ENCODE data around the gene MUC15.
"Not testable (repeated sequence)": the region's sequence is repeated elsewhere in the genome, so short reads cannot be mapped to it uniquely, and the experiment has no call there.

Gene MUC15, protein sequence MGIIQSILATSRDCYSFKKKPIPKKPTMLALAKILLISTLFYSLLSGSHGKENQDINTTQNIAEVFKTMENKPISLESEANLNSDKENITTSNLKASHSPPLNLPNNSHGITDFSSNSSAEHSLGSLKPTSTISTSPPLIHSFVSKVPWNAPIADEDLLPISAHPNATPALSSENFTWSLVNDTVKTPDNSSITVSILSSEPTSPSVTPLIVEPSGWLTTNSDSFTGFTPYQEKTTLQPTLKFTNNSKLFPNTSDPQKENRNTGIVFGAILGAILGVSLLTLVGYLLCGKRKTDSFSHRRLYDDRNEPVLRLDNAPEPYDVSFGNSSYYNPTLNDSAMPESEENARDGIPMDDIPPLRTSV

DNA sequence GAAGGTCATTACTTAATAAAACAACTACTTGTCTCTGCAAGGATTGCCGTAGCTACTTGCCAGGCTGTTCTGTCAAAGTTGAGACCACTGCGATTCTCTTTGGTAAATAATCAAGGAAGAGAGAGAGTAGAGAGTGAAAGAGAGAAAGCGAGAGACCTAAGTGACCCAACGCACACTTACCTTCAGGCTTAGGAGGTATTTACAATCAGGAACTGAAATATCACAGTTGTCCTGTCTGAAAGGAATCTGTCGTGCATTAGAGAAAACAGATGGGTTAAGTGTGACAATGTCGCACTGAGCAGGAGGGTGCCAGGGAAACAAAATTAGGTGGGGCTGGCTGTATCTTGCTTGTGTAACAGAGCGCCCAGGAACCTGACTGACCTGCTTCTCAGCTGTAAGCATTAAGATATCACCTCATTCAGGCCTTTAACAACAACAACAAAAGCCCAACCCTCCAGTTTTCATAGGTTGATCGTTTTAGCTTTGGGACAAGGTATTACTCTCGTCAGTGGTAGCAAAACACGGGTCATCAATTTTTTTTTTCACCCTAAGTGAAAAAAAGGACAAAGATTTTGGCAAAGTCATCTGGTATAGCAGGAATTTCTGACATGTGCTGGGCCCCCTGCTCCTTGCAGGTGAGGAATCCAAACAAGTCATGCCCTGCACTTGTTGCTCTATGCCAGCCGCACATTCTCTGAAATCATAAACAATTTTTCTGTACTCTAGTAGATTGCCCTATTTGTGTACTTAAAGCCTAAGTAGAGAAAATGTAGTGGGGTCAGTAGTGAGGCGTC lies at the start of gene MUC15:
Gene MUC15 (minus strand): TSS at position 403 of the 794 bp plus-strand sequence. CDS start 5,169 bp downstream, outside the sequence.
- FAIRE-seq (no peak), DNase-seq (ENCODE audit: low spot score) (no peak)

DNA sequence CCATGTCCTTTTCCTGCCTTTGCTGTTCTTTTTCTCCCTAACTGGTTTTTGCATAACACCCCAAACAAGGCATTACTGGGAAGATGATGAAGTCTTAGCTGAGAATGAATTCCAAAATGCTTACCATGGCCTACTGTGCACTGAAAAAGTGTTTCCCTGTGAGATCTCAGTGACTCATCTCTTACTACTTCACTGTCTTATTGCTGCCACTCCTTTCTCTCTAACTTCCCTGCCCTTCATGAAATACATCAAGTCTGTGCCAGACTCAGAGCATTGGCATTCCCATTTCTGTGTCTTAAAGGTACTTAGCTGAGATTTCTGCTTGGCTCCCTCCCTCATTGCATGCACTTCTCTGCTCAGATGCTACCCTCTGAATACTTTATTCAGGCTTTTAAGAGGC lies 49.1 kb upstream of the MUC15 start:
- peak; percentile 92 for FAIRE-seq

DNA sequence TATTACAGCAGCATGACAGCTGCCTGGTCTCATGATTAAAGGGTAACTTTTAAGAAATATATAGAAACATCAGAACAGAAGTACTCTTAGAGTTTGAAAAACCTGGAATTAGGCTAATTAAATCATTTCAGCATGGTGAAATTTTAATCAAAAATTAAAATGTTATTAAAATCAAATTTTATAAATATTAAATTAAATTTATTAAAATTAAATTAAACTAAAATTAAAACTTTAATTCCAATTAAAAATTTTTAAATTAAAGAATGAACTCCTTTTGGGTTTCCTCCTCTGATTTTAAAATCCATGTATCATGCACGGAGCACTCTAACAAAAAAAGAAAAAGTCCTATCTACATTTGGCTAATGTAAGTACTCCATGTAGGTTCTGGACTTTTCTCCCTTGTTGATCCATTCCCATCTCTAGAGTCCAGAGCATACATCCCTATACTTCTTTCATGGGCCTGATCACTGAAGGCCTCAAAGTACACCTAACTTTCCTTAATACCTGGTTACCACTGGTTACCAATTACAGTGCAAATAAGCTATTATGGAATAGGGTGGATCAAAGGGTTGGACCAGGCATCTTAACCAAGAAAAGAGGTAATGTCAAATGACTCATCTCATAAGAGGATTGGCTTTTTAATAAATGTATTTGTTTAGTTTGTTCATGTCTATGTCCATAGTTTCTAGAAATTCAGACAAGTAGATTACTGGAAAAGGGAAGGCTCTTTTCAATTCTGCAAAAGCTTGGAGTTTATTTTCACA lies 48.4 kb upstream of the MUC15 start:
- no peak for DNase-seq (ENCODE audit: low spot score)
- no peak for FAIRE-seq

More for the DNA sequence above, 49.1 kb upstream of the MUC15 start:
- peak; percentile 78 for DNase-seq (ENCODE audit: low spot score)

DNA sequence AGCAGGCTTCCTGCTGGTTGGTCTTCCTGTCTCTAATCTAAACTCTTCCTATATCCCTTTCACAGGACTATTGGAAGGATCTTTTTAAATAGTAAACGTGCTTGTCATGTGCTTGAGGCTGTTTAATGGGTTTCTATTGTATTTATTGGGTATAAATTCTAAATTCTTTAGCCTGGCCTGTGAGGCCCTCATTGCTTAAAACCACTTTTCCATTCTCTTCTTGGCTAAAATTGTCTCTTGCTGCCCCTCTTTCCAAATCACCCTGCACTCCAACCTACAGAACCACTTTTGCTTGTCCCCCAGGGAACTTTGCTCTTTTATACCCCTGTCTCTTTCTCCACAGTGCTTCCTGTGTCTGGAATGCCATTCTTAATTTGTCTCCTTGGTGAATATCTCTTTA lies 46.4 kb upstream of the MUC15 start:
- FAIRE-seq = no peak
- DNase-seq (ENCODE audit: low spot score) = no peak

DNA sequence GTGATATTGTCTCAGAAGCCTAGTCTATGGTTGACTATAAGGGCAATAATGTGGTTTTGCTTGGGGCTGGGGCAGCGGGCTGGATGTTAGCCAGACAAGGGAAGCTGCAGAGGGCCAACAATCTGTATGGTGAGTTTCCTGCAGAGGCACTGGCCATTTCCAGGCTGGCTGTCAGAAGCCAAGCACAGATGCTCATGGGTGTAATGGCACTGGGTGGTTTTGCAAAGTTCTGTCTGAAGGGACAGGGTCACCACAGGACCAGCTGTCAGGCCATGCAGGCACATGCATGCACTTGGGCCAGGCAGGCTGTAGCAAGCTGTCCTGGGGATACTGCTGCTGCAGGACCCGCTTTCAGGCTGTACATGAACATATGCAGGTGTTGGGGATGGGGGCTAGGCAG lies 41.7 kb upstream of the MUC15 start:
- DNase-seq (ENCODE audit: low spot score) = no peak
- no peak for FAIRE-seq

DNA sequence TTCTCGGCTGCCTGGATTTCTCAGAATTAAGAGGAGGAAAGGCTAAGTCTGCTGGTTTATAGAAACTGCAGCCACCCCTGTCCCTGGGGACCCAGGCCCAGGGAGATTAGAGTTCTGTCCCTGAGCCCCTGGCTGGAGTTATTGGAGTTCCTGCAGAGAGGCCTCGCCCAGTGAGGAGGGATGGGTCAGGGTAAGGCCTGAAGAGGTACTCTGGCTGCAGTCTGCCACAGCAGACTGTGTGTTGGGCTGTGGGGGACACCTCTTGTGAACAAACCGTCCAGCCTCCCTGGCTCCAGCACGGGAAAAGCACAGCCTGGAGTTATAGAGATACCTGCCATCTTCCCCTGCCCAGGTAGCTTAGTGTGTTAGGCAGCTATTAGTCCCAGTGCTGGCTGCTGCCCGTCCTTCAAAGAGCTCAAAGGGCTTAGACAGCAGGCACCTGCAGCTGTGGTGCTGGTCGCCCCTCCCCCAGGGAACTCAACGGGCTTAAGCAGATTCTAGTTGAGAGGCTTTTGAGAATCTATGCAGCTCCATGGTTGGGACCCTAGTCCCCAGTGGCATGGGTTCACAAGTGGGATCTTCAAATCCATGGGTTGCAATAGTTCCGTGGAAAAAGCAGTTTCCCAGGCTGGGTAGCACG lies 36.6 kb upstream of the MUC15 start:
- FAIRE-seq = no peak

DNA sequence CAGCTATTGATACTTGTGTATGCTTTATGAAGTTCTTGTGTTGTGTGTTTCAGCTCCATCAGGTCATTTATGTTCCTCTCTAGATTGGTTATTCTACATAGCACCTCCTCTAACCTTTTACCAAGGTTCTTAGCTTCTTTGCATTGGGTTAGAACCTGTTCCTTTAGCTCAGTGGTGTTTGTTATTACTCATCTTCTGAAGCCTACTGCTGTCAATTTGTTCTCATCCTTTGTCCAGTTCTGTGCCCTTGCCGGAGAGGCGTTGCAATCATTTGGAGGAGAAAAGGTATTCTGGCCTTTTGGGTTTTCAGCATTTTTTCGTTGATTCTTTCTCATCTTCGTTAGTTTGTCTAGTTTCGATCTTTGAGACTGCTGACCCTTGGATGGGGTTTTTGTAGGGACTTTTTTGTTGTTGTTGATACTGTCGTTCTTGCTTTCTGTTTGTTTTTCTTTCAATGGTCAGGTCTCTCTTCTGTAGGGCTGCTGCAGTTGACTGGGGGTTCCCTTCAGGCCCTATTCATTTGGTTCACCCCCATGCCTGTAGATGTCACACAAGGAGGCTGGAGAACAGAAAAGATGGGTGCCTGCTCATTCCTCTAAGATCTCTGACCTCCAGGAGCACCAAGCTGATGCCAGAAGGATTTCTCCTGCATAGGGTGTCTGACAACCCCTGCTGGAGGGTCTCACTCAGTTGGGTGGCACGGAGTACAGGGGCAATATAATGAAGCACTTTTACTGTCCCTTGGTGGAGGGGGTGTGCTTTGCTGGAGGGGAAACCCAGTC lies 35.9 kb upstream of the MUC15 start:
- FAIRE-seq (no peak), DNase-seq (ENCODE audit: low spot score) (no peak)

More for the DNA sequence above, 36.6 kb upstream of the MUC15 start:
- DNase-seq (ENCODE audit: low spot score) = no peak

DNA sequence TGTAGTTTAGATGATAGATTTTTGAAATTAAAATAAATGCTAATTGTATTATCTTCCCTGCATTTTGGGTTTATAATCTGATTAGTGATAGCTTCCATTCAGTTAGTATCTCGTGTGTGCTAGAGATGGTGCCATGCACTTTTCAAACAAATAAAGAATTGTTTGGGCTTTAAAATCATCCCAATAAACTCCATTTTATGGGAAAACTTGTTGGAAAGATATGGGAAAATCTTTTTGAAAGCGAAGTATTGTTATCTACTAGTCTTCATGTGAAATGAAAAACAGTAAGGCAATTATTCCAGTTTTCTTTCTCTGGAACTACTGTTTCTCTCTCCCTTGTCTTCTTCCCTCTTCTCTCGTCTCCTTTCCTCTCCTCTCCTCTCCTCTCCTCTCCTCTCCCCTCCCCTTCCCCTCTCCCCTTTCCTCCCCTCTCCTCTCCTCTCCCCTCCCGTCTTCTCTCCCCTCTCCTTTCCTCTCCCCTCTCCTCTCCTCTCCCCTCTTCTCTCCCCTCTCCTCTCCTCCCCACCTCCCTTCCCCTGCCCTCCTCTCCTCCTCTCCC lies 27.9 kb upstream of the MUC15 start:
- DNase-seq (ENCODE audit: low spot score) (no peak), FAIRE-seq (no peak)

DNA sequence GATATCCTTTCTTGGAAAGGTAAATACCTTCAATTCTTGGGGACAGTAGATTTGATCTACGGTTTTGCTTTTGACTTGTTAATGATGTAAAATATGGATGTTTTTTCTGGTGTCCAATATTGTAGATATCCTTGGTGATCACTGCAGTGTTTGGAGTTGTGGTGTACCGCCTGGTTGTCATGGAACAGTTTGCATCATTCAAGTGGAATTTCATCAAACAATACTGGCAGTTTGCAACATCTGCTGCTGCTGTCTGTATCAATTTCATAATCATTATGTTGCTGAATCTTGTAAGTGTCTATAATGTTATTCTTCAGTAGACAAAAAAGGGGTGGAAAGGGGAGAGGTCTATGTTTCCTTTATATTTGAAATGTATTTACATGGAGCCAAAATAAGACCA lies 27.4 kb upstream of the MUC15 start:
- peak; percentile 38 for DNase-seq (ENCODE audit: low spot score)
- FAIRE-seq = peak; percentile 52

DNA sequence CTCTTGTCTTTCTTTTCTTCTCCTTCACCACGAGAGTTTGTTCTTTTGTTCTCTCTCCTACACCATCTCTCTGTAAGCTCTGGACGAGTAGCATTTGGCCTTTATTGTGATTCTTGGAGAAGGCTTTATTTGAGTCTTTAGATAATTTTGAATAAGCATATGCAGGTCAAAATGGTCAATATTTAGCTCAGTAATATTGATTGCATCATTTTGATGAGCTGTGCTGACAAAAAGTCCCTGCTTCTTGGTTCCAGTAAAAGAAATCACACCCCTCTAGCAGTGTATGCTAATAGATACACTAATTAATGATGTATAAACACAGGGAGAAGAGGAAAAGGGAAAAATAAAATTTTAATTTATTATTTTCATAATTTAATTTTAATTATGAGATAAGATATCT lies 25.8 kb upstream of the MUC15 start:
- DNase-seq (ENCODE audit: low spot score) = no peak
- FAIRE-seq = no peak

DNA sequence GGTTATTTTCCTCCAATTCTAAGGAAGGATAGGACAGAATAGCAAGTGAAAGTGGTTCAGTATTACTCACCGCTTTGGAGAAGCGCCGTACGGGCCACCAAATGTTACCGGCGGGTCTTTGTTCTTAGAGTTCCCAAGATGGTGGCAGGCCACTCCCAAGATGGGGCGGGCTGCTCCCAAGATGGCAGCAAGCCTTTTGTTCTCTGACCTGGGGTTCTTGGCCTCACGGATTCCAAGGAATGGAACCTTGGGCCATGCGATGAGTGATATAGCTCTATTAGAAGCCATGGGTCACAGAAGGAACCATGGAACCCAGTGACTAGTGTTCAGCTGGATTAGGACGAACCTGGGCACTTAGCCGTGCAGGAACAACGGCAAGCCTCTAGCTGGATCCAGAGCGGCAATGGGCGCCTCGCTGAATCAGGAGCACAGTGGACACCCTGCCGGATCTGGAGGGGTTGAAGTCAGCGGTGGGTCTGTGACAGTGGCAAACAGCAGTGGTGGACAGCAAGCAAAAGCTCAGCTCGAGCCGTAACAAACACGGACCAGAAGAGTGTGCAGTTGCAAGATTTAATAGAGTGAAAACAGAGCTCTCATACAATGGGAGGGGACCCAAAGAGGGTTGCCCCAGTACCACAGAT lies 25.1 kb upstream of the MUC15 start:
- not testable (repeated sequence) for DNase-seq (ENCODE audit: low spot score); FAIRE-seq

DNA sequence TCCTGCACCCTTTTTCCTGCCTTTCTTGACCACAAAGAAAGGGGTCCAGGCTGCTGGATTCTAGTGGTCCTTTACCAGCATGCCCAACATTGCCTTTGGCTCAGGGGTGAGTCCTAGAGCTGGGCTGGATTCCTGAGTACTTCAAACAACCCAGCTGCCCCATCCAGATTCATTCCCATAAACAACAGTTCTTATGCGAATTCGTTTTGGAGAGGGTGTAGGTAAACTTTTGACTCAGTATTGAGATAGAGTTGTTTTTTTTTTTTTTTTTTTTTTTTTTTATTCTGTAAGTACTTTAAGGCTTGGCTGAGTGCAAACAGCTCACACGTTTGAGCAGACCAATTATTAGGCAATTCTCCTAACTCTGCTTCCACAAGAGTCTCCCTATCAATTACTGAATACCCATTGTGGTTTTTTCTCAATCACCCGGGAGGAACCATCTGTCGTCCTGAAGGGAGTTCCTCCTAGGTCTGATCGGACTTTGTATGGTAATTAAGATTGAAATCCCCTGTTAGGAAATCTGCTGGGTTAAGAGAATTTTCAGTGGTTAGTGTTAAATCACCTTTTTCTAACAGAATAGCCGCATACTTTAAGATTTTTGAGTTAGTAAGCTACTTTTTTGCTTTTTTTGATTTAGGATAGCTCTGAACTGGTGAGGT lies 23.3 kb upstream of the MUC15 start:
- not testable (repeated sequence) for DNase-seq (ENCODE audit: low spot score); FAIRE-seq

DNA sequence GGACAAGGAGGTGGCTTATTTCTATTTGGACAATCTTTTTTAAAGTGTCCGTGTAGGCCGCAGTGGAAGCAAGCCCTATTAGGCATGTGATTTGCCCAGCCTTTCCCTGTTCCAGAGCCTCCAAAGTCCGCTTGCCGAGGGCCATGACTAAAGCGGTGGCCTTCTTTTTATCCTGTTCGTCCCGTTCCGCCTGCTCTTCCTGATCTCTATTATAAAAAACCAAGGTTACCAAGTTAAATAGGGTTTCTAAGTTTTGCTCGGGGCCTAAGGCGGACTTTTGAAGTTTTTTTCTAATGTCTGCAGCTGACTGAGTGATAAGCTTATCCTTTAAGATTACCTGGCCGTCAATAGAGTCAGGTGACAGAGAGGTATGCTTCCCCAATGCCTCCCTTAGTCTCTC lies 21.6 kb upstream of the MUC15 start:
- no peak for DNase-seq (ENCODE audit: low spot score)
- FAIRE-seq = no peak

DNA sequence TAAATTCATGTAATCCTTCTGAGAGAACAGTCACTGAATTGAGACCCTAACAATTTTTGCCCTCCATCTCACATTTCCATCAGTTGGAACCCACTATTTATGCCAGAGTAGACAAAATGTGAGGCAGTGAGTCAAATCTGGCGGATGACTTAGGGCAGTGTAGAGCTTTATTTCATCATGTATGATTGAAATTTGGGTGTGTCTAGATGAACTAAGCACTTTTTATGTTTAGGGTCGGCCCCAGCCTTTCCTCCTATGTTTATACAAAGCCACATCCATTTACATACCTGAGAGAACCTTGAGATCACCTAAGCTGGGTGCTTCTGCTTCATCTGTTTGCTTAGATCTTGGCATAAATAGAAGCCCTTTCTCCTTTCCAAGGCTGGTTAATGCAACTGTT lies 15.0 kb upstream of the MUC15 start:
- no peak for FAIRE-seq
- DNase-seq (ENCODE audit: low spot score) = no peak

DNA sequence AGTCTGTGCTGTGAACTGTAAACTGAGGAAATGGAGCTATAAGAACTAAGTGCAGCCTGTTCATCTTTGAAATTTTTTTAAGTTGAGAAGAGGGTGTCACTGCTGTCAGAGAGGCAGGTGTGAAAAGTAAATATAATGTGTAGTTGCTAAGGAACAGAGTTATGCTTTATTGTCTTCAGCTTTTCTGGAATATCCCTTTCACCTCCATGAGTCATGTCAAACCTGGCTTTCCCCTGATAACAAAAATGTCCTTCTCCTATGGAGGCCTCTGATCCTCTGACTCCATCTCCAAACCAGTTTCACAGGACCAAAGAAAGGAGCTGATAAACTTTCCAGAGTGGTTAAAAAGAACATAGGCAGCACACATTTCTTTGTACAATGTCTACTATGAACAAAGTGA lies 12.8 kb upstream of the MUC15 start:
- no peak for DNase-seq (ENCODE audit: low spot score)
- FAIRE-seq = no peak

DNA sequence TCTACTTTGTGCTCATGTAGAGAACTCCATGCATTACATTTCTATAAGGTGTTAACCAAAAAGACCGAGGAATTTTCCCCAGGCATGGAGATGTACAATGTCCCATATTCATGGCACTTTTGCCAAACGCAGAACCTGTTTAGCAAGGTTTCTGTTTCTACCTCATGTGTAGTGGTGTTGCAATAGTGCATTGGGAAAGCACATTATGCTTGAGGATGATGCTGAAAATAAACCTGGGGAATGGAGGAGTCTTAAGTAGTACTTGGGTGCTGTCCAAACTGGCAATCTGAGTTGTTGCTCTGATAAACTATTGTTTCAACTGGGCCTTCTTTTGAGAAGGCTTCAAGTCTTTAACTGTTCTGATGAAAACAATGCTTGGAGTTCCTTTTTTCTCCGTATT lies 11.5 kb upstream of the MUC15 start:
- FAIRE-seq (no peak), DNase-seq (ENCODE audit: low spot score) (no peak)

DNA sequence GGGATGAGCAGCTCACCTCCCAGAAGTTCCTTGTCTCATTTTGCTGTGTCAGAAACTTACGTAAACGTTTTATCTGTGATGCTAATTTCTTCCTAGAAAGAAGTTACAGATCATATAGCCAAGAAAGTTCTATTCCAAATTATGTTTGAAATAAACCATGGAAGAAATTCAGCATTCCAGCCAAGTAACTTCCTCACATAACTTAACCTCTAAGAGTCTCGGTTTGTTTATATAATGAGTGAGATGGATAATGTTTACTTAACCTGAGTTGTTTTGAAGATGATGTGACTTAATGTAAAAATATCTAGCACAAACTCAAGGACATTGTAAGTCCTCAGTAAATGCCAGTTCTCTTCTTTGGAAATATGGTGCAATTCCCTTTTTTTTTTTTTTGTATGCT lies 8.9 kb upstream of the MUC15 start:
- DNase-seq (ENCODE audit: low spot score) = no peak

DNA sequence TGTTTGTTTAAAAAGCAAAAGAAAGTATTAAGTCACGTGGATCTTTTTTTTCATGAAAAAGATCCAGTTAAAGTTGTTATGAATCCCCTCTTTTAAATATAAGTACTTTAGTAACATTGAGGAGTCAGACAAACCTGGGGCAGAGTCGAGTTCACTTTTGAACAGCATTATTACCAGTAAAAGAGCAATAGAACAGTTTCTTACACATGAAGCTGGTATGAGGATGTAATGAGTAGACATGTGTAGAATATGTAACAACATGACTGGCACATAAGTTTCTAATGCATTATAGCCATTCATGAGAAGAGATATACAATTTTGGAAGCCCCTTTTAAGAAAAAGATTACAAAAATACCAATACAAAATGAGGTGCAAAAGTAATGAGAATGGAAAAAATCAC lies 7.6 kb upstream of the MUC15 start:
- DNase-seq (ENCODE audit: low spot score) (no peak), FAIRE-seq (no peak)

More for the DNA sequence above, 8.9 kb upstream of the MUC15 start:
- no peak for FAIRE-seq

DNA sequence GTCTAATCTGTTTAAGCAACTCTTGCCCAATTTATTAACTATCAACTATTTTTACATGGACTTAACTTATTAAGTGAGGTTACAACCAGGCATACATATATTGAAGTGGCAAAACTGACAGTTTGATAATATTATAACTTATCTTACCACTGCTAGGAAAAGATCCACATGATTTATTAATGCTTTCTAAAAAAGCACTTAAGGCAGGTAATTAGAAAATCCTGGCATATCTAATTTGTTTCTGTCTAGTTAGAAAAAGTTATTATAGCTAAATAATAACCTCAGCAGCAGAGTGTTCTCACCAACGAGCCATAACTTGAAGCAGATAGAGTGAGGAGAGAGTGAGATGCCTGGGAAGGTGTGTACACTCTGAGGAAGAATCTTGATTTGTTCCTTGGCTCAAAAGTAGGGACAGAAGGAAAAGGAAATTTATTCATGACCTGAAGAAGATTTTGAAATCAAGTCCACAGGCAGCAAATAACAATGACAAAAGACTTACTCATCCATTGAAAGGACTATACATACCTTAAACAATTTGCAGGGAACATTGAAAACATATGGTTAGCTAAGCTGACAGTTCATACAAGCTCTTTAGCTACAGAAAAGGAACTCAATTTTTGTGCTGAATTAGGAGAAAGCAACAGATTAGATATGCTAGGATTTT lies 7.1 kb upstream of the MUC15 start:
- FAIRE-seq (no peak), DNase-seq (ENCODE audit: low spot score) (no peak)
